ENCODE data around the gene GRK6. TPM values are rescaled to one million over a fixed set of nuclear protein-coding genes. Genes with fewer than 3 reads are reported as not detected.

The GRK6 gene
- total RNA-seq, 4 donors from 2014 or later: 16.1 to 45.5 (median 27.2) TPM

DNA sequence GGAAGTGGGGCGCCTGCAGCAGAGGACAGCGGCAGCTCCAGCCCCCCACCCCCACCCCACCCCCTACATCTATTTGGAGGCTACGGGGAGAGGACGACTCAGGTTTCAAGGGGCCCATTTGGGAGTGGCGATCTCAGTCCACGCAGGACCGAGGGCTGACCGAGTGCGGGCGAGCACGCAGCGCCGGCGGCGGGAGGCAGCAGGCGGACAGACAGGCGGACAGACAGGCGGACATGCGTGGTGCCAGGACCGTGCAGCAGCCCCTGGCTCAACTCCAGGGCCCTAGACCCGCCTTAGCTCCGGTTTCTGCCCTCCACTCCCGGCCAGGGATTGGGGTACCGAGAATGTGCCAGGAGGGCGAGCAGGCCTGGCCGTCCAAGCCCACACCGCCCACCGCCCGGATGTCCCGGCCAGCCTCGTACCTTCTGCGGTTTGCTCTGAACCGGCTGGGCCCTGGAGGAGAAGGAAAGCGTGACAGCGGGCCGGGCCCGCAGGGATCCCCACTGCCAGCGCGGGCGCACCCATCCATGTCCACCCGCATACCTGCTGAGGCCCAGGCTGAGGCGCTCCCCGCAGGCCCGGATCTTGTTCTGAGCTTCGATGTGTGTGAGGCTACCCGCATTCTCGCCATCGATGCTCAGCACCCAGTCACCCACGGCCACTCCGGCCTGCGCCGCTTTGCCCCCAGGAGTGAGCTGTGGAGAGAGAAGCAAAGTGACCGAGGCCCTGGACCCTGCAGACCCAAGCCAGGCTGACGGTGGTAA, 65.7 kb downstream of the GRK6 start:
- DNase-seq (ENCODE audit: low spot score) (no peak), ATAC-seq (ENCODE audit: low FRiP score) (no peak)
- TF ChIP-seq, protein P1, sequence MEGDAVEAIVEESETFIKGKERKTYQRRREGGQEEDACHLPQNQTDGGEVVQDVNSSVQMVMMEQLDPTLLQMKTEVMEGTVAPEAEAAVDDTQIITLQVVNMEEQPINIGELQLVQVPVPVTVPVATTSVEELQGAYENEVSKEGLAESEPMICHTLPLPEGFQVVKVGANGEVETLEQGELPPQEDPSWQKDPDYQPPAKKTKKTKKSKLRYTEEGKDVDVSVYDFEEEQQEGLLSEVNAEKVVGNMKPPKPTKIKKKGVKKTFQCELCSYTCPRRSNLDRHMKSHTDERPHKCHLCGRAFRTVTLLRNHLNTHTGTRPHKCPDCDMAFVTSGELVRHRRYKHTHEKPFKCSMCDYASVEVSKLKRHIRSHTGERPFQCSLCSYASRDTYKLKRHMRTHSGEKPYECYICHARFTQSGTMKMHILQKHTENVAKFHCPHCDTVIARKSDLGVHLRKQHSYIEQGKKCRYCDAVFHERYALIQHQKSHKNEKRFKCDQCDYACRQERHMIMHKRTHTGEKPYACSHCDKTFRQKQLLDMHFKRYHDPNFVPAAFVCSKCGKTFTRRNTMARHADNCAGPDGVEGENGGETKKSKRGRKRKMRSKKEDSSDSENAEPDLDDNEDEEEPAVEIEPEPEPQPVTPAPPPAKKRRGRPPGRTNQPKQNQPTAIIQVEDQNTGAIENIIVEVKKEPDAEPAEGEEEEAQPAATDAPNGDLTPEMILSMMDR (IDR thresholded peaks at IDR 0.05): no peak

Other genes starting within 250 kb of the GRK6 start
- gene RAB24, start 123.0 kb upstream of the GRK6 start, total RNA-seq: 10 to 100 TPM; 18.9 to 38.9 (median 23.8) TPM
- 100 to 1,000 TPM in 1 of 4 donors, 10 to 100 TPM in 3; 51.9 to 102 (median 67.5) TPM for gene PRELID1, start 122.9 kb upstream of the GRK6 start, total RNA-seq
- gene MXD3, start 114.8 kb upstream of the GRK6 start, total RNA-seq: 10 to 100 TPM in 1 of 4 donors, 1 to 10 TPM in 3; 3.5 to 26.8 (median 4.8) TPM
- 100 to 1,000 TPM; 129 to 164 (median 144) TPM for gene LMAN2, start 75.0 kb upstream of the GRK6 start, total RNA-seq
- gene RGS14, start 68.8 kb upstream of the GRK6 start, total RNA-seq: 10 to 100 TPM in 1 of 4 donors, 1 to 10 TPM in 3; 7.1 to 25.1 (median 8.2) TPM
- not detected for gene SLC34A1, start 42.2 kb upstream of the GRK6 start, total RNA-seq
- gene PFN3, start 26.0 kb upstream of the GRK6 start, total RNA-seq: not detected
- gene F12, start 17.1 kb upstream of the GRK6 start, total RNA-seq: 1 to 10 TPM in 1 of 4 donors, under 1 TPM in 3; 0.38 to 3.0 (median 0.63) TPM
- 1 to 10 TPM in 3 of 4 donors, not detected in 1; 1.6 to 2.8 (median 2.1) TPM for gene PRR7, start 20.1 kb downstream of the GRK6 start, total RNA-seq
- gene DBN1, start 47.0 kb downstream of the GRK6 start, total RNA-seq: 10 to 100 TPM; 33.5 to 78.5 (median 38.3) TPM
- 10 to 100 TPM; 20.0 to 63.2 (median 34.2) TPM for gene PDLIM7, start 70.9 kb downstream of the GRK6 start, total RNA-seq
- gene DOK3, start 83.2 kb downstream of the GRK6 start, total RNA-seq: 10 to 100 TPM in 3 of 4 donors, 1 to 10 TPM in 1; 7.4 to 41.0 (median 16.3) TPM
- 10 to 100 TPM; 66.2 to 93.7 (median 73.6) TPM for gene DDX41, start 90.3 kb downstream of the GRK6 start, total RNA-seq
- gene FAM193B, start 127.9 kb downstream of the GRK6 start, total RNA-seq: 10 to 100 TPM; 43.3 to 92.5 (median 50.9) TPM
- gene TMED9, start 165.5 kb downstream of the GRK6 start, total RNA-seq: 100 to 1,000 TPM in 3 of 4 donors, 10 to 100 TPM in 1; 81.0 to 129 (median 105) TPM
- 10 to 100 TPM; 19.5 to 46.4 (median 25.8) TPM for gene B4GALT7, start 173.5 kb downstream of the GRK6 start, total RNA-seq

Data from omental fat pad (tissue), 4 donors.